PC-9 (cell line): ENCODE data around the gene EP300.

Source experiments
- CTCF ChIP-seq: fragments of 200-600 bp; sonication (generic); conservative IDR thresholded peaks from 2 replicates; pipeline ENCODE4 v1.6.1; 2017; ENCODE audit warnings: mixed run types, antibody characterized with exemption, mild to moderate bottlenecking, moderate library complexity
- EZH2 ChIP-seq: fragments of 200-600 bp; sonication (generic); IDR thresholded peaks from 2 replicates; pipeline ENCODE4 v1.8.0; 2017; ENCODE audit warnings: antibody characterized with exemption, low read depth

DNA sequence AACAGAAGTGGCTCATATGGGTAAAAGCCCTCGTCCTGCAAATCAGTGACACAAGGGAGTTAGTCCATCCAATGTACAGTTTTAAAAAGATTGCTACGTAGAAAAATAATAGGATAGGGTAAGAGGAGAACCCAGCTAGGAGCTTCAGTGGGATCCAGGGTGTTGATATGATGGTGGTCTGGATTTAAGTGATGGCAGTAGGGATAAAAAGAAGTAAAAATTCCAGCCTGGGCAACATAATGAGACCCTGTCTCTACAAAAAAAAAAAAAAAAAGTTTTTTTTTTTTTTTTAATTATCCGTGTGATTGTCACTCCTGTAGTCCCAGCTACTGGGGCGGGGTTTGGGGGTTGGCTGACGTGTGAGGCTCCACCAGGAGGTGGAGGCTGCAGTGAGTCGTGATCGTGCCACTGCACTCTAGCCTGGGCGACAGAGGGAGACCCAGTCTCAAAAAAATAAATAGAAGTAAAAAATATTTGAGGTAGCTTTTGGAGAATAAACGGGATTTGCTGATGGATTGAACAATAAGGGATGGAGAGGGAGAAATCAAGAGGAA, 105.7 kb downstream of the EP300 start:
- TF ChIP-seq CTCF, result no peak; the same call in 1 of the 2 replicates
- no peak for TF ChIP-seq EZH2
